A673 (cell line): ENCODE data around the gene HCLS1.

ENCODE experiments used
- EZH2 ChIP-seq: fragments of 200-600 bp; sonication (generic); IDR thresholded peaks from 2 replicates; pipeline ENCODE4 v1.6.1; 2017; ENCODE audit warnings: borderline replicate concordance, low read depth, mild to moderate bottlenecking, mixed read lengths, antibody characterized with exemption, low read length; ENCODE audit not compliant: poor library complexity, severe bottlenecking
- TF ChIP-seq, protein P1 (sequence below): fragments of 300-800, 200-600 bp; sonication (generic); conservative IDR thresholded peaks from 2 replicates; pipeline ENCODE4 v1.5.1; 2017; ENCODE audit warnings: low read depth, mild to moderate bottlenecking, antibody characterized with exemption, low read length, moderate library complexity, mixed read lengths

DNA sequence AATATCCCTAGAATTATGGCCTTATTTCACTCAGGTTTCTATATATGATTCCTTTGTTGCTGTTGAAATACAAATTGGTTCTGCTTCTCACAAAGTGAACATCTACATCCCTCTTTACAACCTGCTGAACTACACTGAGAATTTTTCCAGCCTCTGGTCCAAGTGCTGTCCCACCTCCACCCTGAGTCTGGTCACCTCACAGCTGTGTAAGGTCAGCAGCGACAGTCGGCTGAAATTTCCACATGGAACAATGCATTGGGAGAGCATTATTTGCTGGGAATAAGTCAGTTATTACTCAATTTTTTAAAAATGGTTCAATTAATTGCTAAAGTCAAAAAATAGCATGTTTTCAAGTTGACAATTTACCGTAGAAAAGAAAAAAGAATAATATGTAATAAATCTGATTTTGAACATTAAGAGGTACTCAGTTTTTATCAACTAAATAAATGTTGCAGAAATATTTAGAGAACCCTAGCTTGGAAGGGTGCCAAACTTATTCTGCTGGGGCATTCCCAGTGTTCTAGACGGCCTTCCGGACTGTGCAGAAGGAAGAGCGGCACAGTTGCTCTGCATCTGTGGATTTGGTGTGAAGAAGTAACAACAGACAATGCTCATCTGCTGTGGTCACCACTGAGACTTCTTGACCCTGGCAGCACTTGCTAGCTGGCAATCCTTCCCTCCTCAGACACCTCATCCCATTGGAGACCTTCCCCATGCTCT lies 1.8 kb downstream of the HCLS1 start:
- TF ChIP-seq, protein P1, sequence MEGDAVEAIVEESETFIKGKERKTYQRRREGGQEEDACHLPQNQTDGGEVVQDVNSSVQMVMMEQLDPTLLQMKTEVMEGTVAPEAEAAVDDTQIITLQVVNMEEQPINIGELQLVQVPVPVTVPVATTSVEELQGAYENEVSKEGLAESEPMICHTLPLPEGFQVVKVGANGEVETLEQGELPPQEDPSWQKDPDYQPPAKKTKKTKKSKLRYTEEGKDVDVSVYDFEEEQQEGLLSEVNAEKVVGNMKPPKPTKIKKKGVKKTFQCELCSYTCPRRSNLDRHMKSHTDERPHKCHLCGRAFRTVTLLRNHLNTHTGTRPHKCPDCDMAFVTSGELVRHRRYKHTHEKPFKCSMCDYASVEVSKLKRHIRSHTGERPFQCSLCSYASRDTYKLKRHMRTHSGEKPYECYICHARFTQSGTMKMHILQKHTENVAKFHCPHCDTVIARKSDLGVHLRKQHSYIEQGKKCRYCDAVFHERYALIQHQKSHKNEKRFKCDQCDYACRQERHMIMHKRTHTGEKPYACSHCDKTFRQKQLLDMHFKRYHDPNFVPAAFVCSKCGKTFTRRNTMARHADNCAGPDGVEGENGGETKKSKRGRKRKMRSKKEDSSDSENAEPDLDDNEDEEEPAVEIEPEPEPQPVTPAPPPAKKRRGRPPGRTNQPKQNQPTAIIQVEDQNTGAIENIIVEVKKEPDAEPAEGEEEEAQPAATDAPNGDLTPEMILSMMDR: no peak
- no peak for TF ChIP-seq EZH2
